GM23338 (cell line): Measurements from ENCODE around the gene MASP2. TPM values are rescaled to one million over a fixed set of nuclear protein-coding genes. Genes with fewer than 3 reads are reported as not detected.
"Not testable (repeated sequence)": the region's sequence is repeated elsewhere in the genome, so short reads cannot be mapped to it uniquely, and the experiment has no call there.

ENCODE experiments used
- ATAC-seq: fragments of 200-7000 bp; cut with Tn5 transposase; 3 replicates; pipeline ENCODE4 v1.9.1; 2020
- DNase-seq: peaks from one replicate; pipeline ENCODE4 v3.0.0-alpha.2; 2015; ENCODE audit warnings: low spot score
- H2AFZ ChIP-seq: fragments of 200-600 bp; sonication (generic); 2 replicates; pipeline ENCODE4 v1.8.0; 2016; ENCODE audit warnings: antibody characterized with exemption, mild to moderate bottlenecking, moderate library complexity
- H3F3A ChIP-seq: fragments of 200-600 bp; sonication (generic); replicated peaks from 2 replicates; pipeline ENCODE4 v1.8.0; 2017; ENCODE audit warnings: antibody characterized with exemption, mixed run types, low read depth
- H3K27ac ChIP-seq: fragments of 200-600 bp; sonication (generic); 2 replicates; pipeline ENCODE4 v1.6.1; 2016; ENCODE audit warnings: low read depth
- H3K27me3 ChIP-seq: fragments of 200-600 bp; sonication (generic); 2 replicates; pipeline ENCODE4 v1.8.0; 2016; ENCODE audit warnings: mild to moderate bottlenecking, mixed run types, moderate library complexity; ENCODE audit not compliant: insufficient read depth
- H3K36me3 ChIP-seq: fragments of 200-600 bp; sonication (generic); 2 replicates; pipeline ENCODE4 v1.8.0; 2016; ENCODE audit warnings: mild to moderate bottlenecking; ENCODE audit not compliant: insufficient read depth
- H3K4me1 ChIP-seq: fragments of 200-600 bp; sonication (generic); 2 replicates; pipeline ENCODE4 v1.8.0; 2016; ENCODE audit warnings: mild to moderate bottlenecking, moderate library complexity; ENCODE audit not compliant: insufficient read depth
- H3K4me2 ChIP-seq: fragments of 200-600 bp; sonication (generic); 2 replicates; pipeline ENCODE4 v1.7.1; 2017; ENCODE audit warnings: mixed run types
- H3K4me3 ChIP-seq: fragments of 200-600 bp; sonication (generic); 2 replicates; pipeline ENCODE4 v1.6.1; 2016; ENCODE audit warnings: mixed run types
- H3K79me2 ChIP-seq: fragments of 200-600 bp; sonication (generic); replicated peaks from 2 replicates; pipeline ENCODE4 v1.8.0; 2017; ENCODE audit warnings: mild to moderate bottlenecking; ENCODE audit not compliant: insufficient read depth
- H3K9me2 ChIP-seq: fragments of 200-600 bp; sonication (generic); 2 replicates; pipeline ENCODE4 v1.8.0; 2017; ENCODE audit not compliant: insufficient read depth
- H4K20me1 ChIP-seq: fragments of 200-600 bp; sonication (generic); replicated peaks from 2 replicates; pipeline ENCODE4 v1.8.0; 2017; ENCODE audit warnings: mild to moderate bottlenecking; ENCODE audit not compliant: insufficient read depth
- H3K27ac Mint-ChIP-seq: 2 replicates; pipeline ENCODE4 v1.8.0; 2020; ENCODE audit warnings: inconsistent platforms, mild to moderate bottlenecking, moderate library complexity, mixed read lengths
- H3K27me3 Mint-ChIP-seq: 3 replicates; pipeline ENCODE4 v1.8.0; 2022; ENCODE audit warnings: low read depth, mild to moderate bottlenecking, moderate library complexity, mixed read lengths, inconsistent platforms; ENCODE audit not compliant: insufficient read depth, poor library complexity
- H3K36me3 Mint-ChIP-seq: 3 replicates; pipeline ENCODE4 v1.8.0; 2021; ENCODE audit warnings: low read depth, mild to moderate bottlenecking, inconsistent platforms, moderate library complexity, mixed read lengths
- H3K4me1 Mint-ChIP-seq: 3 replicates; pipeline ENCODE4 v1.8.0; 2020; ENCODE audit warnings: mild to moderate bottlenecking, inconsistent platforms, mixed read lengths
- H3K4me3 Mint-ChIP-seq: 3 replicates; pipeline ENCODE4 v1.8.0; 2021; ENCODE audit warnings: moderate library complexity, mild to moderate bottlenecking, inconsistent platforms, mixed read lengths
- H3K9me3 Mint-ChIP-seq: 3 replicates; pipeline ENCODE4 v1.8.0; 2020; ENCODE audit warnings: moderate library complexity, mild to moderate bottlenecking, inconsistent platforms, mixed read lengths
- CTCF ChIP-seq, 2 experiments: fragments of 200-600 bp in 1 of 2; sonication (generic) in 1 of 2; conservative IDR thresholded peaks; 2 replicates each; pipeline versions ENCODE4 v1.5.1 to v1.6.1; 2016 to 2017; ENCODE audit warnings: antibody characterized with exemption in 2 of 2, low read depth in 2 of 2, mild to moderate bottlenecking in 2 of 2, moderate library complexity in 1 of 2
- ETS1 ChIP-seq: IDR thresholded peaks from 2 replicates; pipeline ENCODE4 v1.6.1; 2016; ENCODE audit warnings: antibody characterized with exemption
- EZH2phosphoT487 ChIP-seq: fragments of 200-600 bp; sonication (generic); IDR thresholded peaks from one replicate; pipeline ENCODE4 v1.8.1; 2018; ENCODE audit warnings: antibody characterized with exemption; ENCODE audit not compliant: unreplicated experiment
- JUNB ChIP-seq: IDR thresholded peaks from one replicate; pipeline ENCODE4 v1.6.1; 2016; ENCODE audit warnings: antibody characterized with exemption; ENCODE audit not compliant: unreplicated experiment
- POLR2AphosphoS5 ChIP-seq: IDR thresholded peaks from 2 replicates; pipeline ENCODE4 v1.6.1; 2016; ENCODE audit warnings: antibody characterized with exemption, low read depth
- REST ChIP-seq: IDR thresholded peaks from one replicate; pipeline ENCODE4 v1.6.1; 2018; ENCODE audit warnings: antibody characterized with exemption; ENCODE audit not compliant: unreplicated experiment
- ZNF114 ChIP-seq: fragments of 250-450 bp; sonication (Bioruptor Pico); IDR thresholded peaks from 2 replicates; pipeline ENCODE4 v1.5.0; 2020; ENCODE audit warnings: mild to moderate bottlenecking, moderate library complexity
- ZNF331 ChIP-seq: fragments of 250-450 bp; sonication (Bioruptor Pico); IDR thresholded peaks from 2 replicates; pipeline ENCODE4 v1.5.0; 2020; ENCODE audit warnings: low read depth, mild to moderate bottlenecking, moderate library complexity
- polyA plus RNA-seq: library from polyadenylated mRNA; unstranded; fragments of >200 nt; fragmentation: Nextera tagmentation; extraction: Ambion mirVana; gene quantifications from 2 replicates; pipeline ENCODE4 v1.2.1, GENCODE V29; 2016
- total RNA-seq: library from RNA; depleted of rRNA; stranded (reverse); fragments of >200 nt; shearing (Covaris generic); gene quantifications from 2 replicates; pipeline ENCODE4 v1.2.3, GENCODE V29; 2014

The MASP2 gene
- total and polyA plus RNA-seq, 2 experiments from 2014 or later: 0.71 to 1.5 TPM

- Histone ChIP-seq H3K36me3 (peaks cover 4% of the 10 kb centered on the region; the same call in 1 of the 2 replicates), H3K79me2 (peaks cover 6% of the 10 kb centered on the region; the same call in 1 of the 2 replicates), H3K27me3 (no peaks in the 10 kb centered on the region), H4K20me1 (peaks cover 3% of the 10 kb centered on the region), H2AFZ (no peak overlapping the region), H3K4me2 (peak overlapping the region; percentile 67), H3K4me1 (peaks cover 10% of the 10 kb centered on the region), H3F3A (peaks cover 26% of the 10 kb centered on the region), H3K27ac (0 out of 2 replicates have a peak overlapping the region, but pooled peaks have one; percentile 76), H3K4me3 (0 out of 2 replicates have a peak overlapping the region, but pooled peaks have one; percentile 13), H3K9me2 (no peaks in the 10 kb centered on the region)
- DNase-seq (peak; percentile 82), ATAC-seq (peak; percentile 74)
- peaks cover 24% of the 10 kb centered on the region for H3K4me1 Mint-ChIP-seq
- peak overlapping the region; percentile 38; the same call in 1 of the 3 replicates for H3K4me3 Mint-ChIP-seq
- TF ChIP-seq REST (peak; percentile 34), CTCF (conservative IDR thresholded peaks at IDR 0.05; ENCODE audit: low read depth in 2 of 2) (peak; percentile 16 to 40; a peak in 3 of 4 replicates), JUNB (no peak)
- H3K27me3 Mint-ChIP-seq: peaks cover 19% of the 10 kb centered on the region
- no peaks in the 10 kb centered on the region; the same call in 2 of the 3 replicates for H3K9me3 Mint-ChIP-seq
- H3K36me3 Mint-ChIP-seq: peaks cover 33% of the 10 kb centered on the region
- peak overlapping the region; percentile 23; the same call in 1 of the 2 replicates for H3K27ac Mint-ChIP-seq
Observed at GRCh38 chr1:11052839-11053757, 6.1 kb upstream of the MASP2 start.

GRCh38 chr1:11051781-11052511 is 4.9 kb upstream of the MASP2 start:
- H3K36me3 Mint-ChIP-seq: peaks cover 22% of the 10 kb centered on the region
- H3F3A ChIP-seq: peaks cover 21% of the 10 kb centered on the region
- peaks cover 20% of the 10 kb centered on the region for H3K27me3 Mint-ChIP-seq
- no peaks in the 10 kb centered on the region for H3K27me3 ChIP-seq
- no peak overlapping the region for H3K27ac ChIP-seq
- H3K36me3 ChIP-seq: no peaks in the 10 kb centered on the region; the same call in 1 of the 2 replicates
- H3K79me2 ChIP-seq: no peaks in the 10 kb centered on the region
- peaks cover 19% of the 10 kb centered on the region for H3K4me1 Mint-ChIP-seq
- peaks cover 7% of the 10 kb centered on the region for H3K4me1 ChIP-seq
- TF ChIP-seq JUNB (no peak), ETS1 (no peak), ZNF331 (CRISPR knock-in tag) (no peak), EZH2phosphoT487 (no peak), ZNF114 (CRISPR knock-in tag) (no peak), POLR2AphosphoS5 (no peak)
- H3K9me3 Mint-ChIP-seq: no peaks in the 10 kb centered on the region
- no peak; the same call in 1 of the 3 replicates for ATAC-seq
- DNase-seq: no peak
- no peak overlapping the region for H3K27ac Mint-ChIP-seq
- no peak overlapping the region for H3K4me3 Mint-ChIP-seq
- no peak overlapping the region for H3K4me3 ChIP-seq
- H2AFZ ChIP-seq: no peak overlapping the region
- peaks cover 3% of the 10 kb centered on the region; the same call in 1 of the 2 replicates for H4K20me1 ChIP-seq
- no peaks in the 10 kb centered on the region for H3K9me2 ChIP-seq
- H3K4me2 ChIP-seq: peak overlapping the region; percentile 67

- ATAC-seq, H3K4me2 ChIP-seq, H2AFZ ChIP-seq, H3K9me3 Mint-ChIP-seq, H3K79me2 ChIP-seq, H3K27me3 ChIP-seq, H3K4me1 ChIP-seq, H3K36me3 ChIP-seq, DNase-seq, H3K9me2 ChIP-seq, H3K27ac Mint-ChIP-seq, H3K4me3 Mint-ChIP-seq, H3K4me3 ChIP-seq, H4K20me1 ChIP-seq, H3K27ac ChIP-seq: not testable (repeated sequence)
- H3K4me1 Mint-ChIP-seq: peaks cover 19% of the 10 kb centered on the region
- H3F3A ChIP-seq: peaks cover 16% of the 10 kb centered on the region
- peaks cover 20% of the 10 kb centered on the region for H3K27me3 Mint-ChIP-seq
- H3K36me3 Mint-ChIP-seq: peaks cover 14% of the 10 kb centered on the region
Observed at GRCh38 chr1:11051121-11051520, 4.1 kb upstream of the MASP2 start.
